GM21737 (cell line): Measurements from ENCODE around the gene DDX53.

ENCODE experiments used
- ATAC-seq: cut with Tn5 transposase; IDR thresholded peaks from one replicate; pipeline ENCODE4 v1.9.1; 2021; ENCODE audit warnings: mild to moderate bottlenecking, moderate library complexity; ENCODE audit not compliant: unreplicated experiment

The DDX53 gene

DNA sequence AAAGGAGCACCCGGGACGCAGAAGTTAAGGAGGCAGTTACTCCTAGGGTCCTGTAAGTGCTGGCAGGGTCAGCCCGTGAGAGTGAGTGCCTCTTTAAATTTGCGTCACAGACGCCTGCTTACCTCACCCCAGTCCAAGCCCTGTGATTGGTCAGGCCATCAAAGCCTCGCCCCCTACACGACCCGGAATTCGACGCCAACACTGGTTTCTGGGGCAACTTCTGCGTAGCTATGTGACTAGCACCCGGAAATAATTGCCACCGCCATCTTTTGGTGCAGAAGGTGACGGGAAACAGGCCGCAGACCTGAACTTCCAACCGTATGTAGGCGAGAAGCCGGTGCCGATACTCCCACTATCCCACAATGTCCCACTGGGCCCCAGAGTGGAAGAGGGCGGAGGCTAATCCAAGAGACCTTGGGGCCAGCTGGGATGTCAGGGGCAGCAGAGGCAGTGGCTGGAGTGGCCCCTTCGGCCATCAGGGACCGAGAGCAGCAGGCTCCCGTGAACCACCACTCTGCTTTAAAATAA lies at the start of gene DDX53:
Gene DDX53, plus strand, starts transcription at position 265 of the 528 bp plus-strand sequence. Its CDS starts 98 bp downstream, at position 363.
- ATAC-seq = no peak

DNA sequence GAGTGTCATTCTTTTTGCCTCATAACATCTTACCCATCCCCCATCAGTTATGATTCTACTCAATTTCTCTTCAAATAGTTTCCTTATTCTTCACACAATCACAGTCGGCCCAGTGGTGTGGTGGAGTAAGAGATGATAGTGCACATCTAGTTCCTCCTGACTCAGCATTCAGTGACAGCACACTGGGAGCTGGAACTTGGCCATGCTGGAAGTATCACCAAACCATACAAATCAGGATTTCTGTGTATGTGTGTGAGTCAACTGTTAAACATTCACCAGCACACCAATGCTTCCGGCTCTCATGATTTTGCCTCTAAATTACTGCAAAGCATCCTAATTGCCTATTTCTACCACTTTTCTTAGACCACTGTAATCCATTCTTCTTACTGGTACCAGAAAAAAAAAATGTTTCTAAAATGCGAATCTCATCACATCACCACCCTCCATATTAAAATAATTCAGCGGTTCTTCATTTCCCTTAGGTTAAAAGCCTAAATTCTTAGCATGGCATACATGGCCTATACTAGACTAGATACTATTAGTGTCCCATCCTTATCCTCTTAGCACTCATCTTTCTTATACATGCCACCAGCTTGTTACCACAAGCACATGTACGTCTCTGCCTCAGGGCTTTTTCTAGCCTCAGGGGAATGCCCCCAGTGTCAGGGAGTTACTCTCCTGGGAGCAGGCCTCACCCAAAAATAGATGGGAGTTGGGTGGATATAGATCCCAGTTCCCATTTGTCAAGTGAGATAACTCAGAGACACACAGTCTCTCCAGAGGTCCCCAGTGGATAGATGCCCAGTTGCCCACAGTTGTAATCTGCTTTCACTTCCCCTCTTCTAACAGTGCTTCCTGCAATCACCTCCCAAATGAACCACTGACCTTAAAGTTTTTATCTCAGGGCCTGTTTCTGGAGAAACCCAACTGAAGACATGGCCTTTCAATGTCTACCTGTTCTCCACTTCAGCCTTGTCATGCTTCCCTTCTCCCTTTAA lies 49.2 kb upstream of the DDX53 start:
- no peak for ATAC-seq

DNA sequence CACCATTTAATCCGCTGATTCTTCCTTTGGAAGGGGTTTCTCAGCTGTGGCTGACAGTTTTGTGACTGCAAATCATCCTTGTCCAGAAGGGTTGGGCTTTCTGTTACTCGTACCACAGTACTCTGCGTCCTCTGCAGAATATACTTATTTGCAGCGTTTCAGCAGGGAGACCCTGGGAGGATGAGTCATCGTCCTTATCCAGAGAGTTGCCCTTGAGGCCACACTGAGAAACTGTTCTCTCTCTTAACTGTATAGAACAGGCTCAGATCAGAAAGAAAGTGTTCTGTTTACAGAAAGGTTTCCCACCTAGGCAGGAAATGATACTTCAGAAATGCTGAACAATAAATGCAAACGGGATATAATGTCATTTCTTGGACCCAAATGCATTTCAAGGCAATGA lies 47.8 kb upstream of the DDX53 start:
- no peak for ATAC-seq

DNA sequence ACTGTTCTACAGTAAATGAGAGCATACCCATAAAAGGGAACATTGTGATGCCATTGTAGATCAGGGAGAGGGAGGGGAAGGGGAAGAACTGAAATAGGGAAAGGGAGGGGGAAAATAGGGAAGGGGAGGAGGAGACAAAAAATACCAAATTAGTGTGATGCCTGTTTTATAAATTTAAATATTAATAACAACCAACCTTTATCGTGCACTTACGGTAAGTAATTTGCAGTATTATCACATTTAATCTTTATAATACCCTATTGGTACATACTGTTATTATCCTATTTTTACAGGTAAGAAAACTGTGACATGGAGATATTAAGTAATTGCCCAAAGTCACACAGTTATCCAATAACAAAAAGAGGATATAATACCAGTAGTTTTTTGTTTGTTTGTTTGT lies 41.5 kb upstream of the DDX53 start:
- no peak for ATAC-seq

GRCh38 chrX:22959204-22959920 lies 40.4 kb upstream of the DDX53 start:
- ATAC-seq = no peak

- ATAC-seq = no peak
Measured at GRCh38 chrX:22963196-22963595, 36.6 kb upstream of the DDX53 start.

DNA sequence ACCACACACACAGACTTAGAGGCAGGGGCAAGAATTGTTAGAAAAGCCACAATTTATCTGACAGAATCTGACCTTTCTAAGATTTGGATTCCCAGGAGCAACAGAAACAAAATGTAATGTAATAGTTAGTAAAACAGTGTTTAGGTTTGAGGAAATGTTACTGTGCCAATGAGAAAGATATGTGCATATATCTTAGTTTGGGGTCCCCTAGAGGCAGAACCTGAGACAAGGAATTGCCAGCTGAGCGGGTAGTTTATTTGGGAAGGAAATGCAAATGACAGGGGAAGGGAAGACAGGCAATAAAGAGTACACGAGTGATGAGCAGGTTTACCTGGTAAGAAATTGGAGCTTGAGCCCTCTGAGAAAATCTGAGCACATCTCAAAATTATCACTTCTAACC lies 31.3 kb upstream of the DDX53 start:
- no peak for ATAC-seq

- ATAC-seq = no peak
Measured at GRCh38 chrX:22969411-22969810, 30.3 kb upstream of the DDX53 start.

GRCh38 chrX:22970861-22971260 lies 28.9 kb upstream of the DDX53 start:
- no peak for ATAC-seq

DNA sequence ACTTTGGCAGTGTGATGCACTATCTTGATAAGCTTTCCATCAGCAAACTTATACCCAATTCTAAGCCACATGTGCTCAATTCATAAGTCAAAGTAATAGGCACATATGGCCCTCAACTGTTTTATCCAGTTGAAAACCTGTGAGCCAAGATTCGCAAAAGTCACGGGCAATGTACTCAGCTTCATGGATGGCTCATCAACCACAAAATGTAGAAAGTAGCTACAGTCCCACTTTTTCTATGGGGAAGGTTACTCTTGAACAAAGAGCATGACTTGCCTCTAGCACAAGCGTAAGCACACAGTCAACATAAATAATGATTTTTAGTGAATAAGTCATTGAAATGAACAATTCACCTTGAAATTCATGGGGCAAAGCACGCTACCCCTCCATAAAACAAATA lies 25.1 kb upstream of the DDX53 start:
- no peak for ATAC-seq

DNA sequence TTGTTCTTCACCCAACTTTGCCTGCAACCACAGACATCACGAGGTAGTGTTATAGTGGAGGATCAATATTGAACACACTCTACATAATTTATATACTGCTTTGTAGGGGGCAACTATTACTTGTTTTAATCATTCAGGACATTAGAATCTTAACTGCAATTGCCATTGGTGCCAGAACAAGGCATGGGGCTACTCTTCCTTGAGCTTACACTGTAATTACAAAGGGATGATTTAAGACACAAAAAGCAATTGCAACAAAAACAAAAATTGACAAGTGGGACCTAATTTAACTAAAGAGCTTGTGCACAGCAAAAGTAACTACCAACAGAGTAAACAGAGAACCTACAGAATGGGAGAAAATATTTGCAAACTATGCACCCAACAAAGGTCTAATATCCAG lies 24.0 kb upstream of the DDX53 start:
- ATAC-seq = no peak

- no peak for ATAC-seq
Measured at GRCh38 chrX:22985958-22986357, 13.8 kb upstream of the DDX53 start.

DNA sequence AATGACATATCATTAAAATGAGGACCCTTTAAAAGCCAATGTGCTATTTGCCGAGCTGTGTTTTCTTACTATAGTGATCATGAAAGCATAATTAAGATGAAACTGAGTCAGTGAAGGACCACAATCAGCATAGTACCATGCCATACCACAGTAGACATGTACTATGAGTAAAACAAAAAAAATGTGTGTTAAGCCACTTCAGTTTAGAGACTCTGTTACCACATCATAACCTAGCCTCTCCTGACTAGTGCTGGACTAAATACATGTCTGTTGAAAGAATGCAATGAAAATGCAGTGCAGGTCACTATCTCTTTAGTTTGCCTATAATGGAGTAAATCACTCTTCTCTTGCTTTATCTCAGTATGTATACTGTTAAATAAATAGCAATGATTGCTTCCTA lies 12.3 kb upstream of the DDX53 start:
- no peak for ATAC-seq

GRCh38 chrX:23003116-23003515 lies 3.4 kb downstream of the DDX53 start:
- no peak for ATAC-seq

GRCh38 chrX:23008431-23009099 lies 8.8 kb downstream of the DDX53 start:
- ATAC-seq = no peak

GRCh38 chrX:23012162-23012561 lies 12.4 kb downstream of the DDX53 start:
- ATAC-seq = no peak

DNA sequence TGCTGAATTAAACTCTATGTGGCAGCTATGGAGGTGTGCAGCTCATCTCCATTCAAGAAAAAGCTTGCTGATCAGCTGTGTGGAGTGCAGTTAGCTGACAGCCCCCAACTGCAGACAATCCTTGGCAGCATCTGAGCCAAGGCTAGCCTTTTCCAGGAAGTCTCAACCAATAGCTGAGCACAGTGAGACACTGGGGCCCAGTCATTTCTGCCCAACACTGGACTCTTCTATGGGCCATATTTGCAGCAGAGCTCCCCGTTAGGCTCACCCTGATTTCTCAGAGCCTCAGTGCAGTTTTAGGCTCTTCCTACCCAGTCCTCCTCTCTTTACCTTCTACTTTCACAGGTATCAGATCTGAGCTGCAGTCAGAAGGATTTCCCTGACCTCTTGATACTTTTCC lies 12.9 kb downstream of the DDX53 start:
- no peak for ATAC-seq

GRCh38 chrX:23013366-23013765 lies 13.6 kb downstream of the DDX53 start:
- no peak for ATAC-seq

- no peak for ATAC-seq
Measured at GRCh38 chrX:23031600-23031999, 31.8 kb downstream of the DDX53 start.

DNA sequence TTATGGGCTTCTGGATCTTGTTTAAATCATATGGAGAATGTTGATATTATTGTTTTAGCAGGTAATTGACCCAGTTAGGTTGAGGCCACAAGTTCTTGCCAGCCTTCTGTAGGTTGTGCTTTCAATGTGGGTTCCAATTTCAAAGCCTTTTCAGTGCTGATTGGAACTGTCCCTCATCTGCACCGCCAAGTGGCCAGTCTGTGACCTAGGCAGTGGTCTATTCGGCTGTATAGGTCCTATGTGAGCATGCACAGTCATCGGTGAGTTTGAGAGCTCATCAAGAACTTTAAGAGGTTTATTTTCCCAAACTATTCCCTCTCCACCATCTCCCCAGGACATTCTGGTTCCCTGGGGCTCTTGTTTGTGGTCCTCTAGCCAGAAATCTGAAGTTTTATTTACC lies 35.7 kb downstream of the DDX53 start:
- no peak for ATAC-seq

- no peak for ATAC-seq
Measured at GRCh38 chrX:23046443-23046842, 46.7 kb downstream of the DDX53 start.
